Astrocyte (in vitro differentiated cells and primary cell): Measurements from ENCODE around the gene EN1.

Source experiments
- CTCF ChIP-seq: IDR thresholded peaks from 2 replicates; pipeline ENCODE4 v1.5.1; 2011; ENCODE audit warnings: low read depth, mild to moderate bottlenecking, inconsistent platforms, low read length, moderate library complexity; ENCODE audit not compliant: insufficient read depth
- EZH2 ChIP-seq: IDR thresholded peaks from 2 replicates; pipeline ENCODE4 v1.6.1; 2012; ENCODE audit warnings: mild to moderate bottlenecking, low read length, inconsistent platforms; ENCODE audit not compliant: insufficient read depth

- TF ChIP-seq EZH2, result no peak
- no peak for TF ChIP-seq CTCF
Observed at GRCh38 chr2:118832071-118832790, 15.2 kb downstream of the EN1 start.
